ENCODE results near the gene ESPN.
"Not testable (repeated sequence)": the region's sequence is repeated elsewhere in the genome, so short reads cannot be mapped to it uniquely, and the experiment has no call there.

DNA sequence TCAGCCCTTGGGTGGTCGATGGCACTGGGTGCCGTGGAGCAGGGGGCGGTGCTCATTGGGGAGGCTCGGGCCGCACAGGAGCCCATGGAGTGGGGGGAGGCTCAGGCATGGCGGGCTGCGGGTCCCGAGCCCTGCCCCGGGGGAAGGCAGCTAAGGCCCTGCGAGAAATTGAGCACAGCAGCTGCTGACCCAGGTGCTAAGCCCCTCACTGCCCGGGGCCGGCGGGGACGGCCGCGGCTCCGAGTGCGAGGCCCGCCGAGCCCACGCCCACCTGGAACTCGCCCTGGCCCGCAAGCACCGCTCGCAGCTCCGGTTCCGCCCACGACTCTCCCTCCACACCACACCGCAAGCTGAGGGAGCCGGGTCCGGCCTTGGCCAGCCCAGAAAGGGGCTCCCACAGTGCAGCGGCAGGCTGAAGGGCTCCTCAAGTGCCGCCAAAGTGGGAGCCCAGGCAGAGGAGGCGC is 28.8 kb upstream of the ESPN start:
- TF ChIP-seq ZFP3 (CRISPR knock-in tag; IDR thresholded peaks at IDR 0.05); PPARA (CRISPR knock-in tag; IDR thresholded peaks at IDR 0.05; ENCODE audit: borderline replicate concordance); ARNTL (CRISPR knock-in tag; IDR thresholded peaks at IDR 0.05; ENCODE audit: borderline replicate concordance, low read depth); ZFP30 (CRISPR knock-in tag; IDR thresholded peaks at IDR 0.05); ISL1 (CRISPR knock-in tag; IDR thresholded peaks at IDR 0.05); RARB (CRISPR knock-in tag; IDR thresholded peaks at IDR 0.05); TOX (CRISPR knock-in tag; IDR thresholded peaks at IDR 0.05; ENCODE audit: borderline replicate concordance); ZNF8 (CRISPR knock-in tag; IDR thresholded peaks at IDR 0.05): not testable (repeated sequence)
- TF ChIP-seq, protein P1, sequence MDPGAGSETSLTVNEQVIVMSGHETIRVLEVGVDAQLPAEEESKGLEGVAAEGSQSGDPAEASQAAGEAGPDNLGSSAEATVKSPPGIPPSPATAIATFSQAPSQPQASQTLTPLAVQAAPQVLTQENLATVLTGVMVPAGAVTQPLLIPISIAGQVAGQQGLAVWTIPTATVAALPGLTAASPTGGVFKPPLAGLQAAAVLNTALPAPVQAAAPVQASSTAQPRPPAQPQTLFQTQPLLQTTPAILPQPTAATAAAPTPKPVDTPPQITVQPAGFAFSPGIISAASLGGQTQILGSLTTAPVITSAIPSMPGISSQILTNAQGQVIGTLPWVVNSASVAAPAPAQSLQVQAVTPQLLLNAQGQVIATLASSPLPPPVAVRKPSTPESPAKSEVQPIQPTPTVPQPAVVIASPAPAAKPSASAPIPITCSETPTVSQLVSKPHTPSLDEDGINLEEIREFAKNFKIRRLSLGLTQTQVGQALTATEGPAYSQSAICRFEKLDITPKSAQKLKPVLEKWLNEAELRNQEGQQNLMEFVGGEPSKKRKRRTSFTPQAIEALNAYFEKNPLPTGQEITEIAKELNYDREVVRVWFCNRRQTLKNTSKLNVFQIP (CRISPR knock-in tag; IDR thresholded peaks at IDR 0.05; ENCODE audit: borderline replicate concordance, low read depth), result not testable (repeated sequence)
- TF ChIP-seq, protein P2, sequence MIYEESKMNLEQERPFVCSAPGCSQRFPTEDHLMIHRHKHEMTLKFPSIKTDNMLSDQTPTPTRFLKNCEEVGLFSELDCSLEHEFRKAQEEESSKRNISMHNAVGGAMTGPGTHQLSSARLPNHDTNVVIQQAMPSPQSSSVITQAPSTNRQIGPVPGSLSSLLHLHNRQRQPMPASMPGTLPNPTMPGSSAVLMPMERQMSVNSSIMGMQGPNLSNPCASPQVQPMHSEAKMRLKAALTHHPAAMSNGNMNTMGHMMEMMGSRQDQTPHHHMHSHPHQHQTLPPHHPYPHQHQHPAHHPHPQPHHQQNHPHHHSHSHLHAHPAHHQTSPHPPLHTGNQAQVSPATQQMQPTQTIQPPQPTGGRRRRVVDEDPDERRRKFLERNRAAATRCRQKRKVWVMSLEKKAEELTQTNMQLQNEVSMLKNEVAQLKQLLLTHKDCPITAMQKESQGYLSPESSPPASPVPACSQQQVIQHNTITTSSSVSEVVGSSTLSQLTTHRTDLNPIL (CRISPR knock-in tag; IDR thresholded peaks at IDR 0.05; ENCODE audit: low read depth), result not testable (repeated sequence)
